ENCODE measurements around the gene ITGA6.

Gene ITGA6

GRCh38 chr2:172416447-172417058 lies 10.8 kb upstream of the ITGA6 start:
- DNase-seq: no peak

GRCh38 chr2:172420216-172420615 lies 7.2 kb upstream of the ITGA6 start:
- no peak for DNase-seq

- DNase-seq: peak; percentile 33
Measured at GRCh38 chr2:172423160-172423559, 4.2 kb upstream of the ITGA6 start.

GRCh38 chr2:172425336-172425735 lies 2.0 kb upstream of the ITGA6 start:
- no peak for DNase-seq

GRCh38 chr2:172426635-172427255 lies 641 bp upstream of the ITGA6 start:
- DNase-seq: no peak

- DNase-seq: peak; percentile 44
Measured at GRCh38 chr2:172427990-172428831, 825 bp downstream of the ITGA6 start.

- no peak for DNase-seq
Measured at GRCh38 chr2:172428832-172429210, 1.4 kb downstream of the ITGA6 start.

GRCh38 chr2:172429301-172429968 lies 2.0 kb downstream of the ITGA6 start:
- no peak for DNase-seq

- DNase-seq: no peak
Measured at GRCh38 chr2:172430027-172430426, 2.6 kb downstream of the ITGA6 start.

- no peak for DNase-seq
Measured at GRCh38 chr2:172430678-172431077, 3.3 kb downstream of the ITGA6 start.

- no peak for DNase-seq
Measured at GRCh38 chr2:172431463-172431862, 4.1 kb downstream of the ITGA6 start.

GRCh38 chr2:172431993-172432392 lies 4.6 kb downstream of the ITGA6 start:
- DNase-seq: no peak

GRCh38 chr2:172433144-172433543 lies 5.8 kb downstream of the ITGA6 start:
- DNase-seq: no peak

GRCh38 chr2:172434821-172435605 lies 7.6 kb downstream of the ITGA6 start:
- no peak for DNase-seq

GRCh38 chr2:172435606-172435911 lies 8.2 kb downstream of the ITGA6 start:
- DNase-seq: no peak

- DNase-seq: no peak
Measured at GRCh38 chr2:172436889-172437288, 9.5 kb downstream of the ITGA6 start.

- peak; percentile 70 for DNase-seq
Measured at GRCh38 chr2:172437419-172438341, 10.3 kb downstream of the ITGA6 start.

- DNase-seq: no peak
Measured at GRCh38 chr2:172438741-172439508, 11.5 kb downstream of the ITGA6 start.

- DNase-seq: no peak
Measured at GRCh38 chr2:172439509-172439860, 12.1 kb downstream of the ITGA6 start.

- DNase-seq: no peak
Measured at GRCh38 chr2:172439911-172440310, 12.5 kb downstream of the ITGA6 start.

- DNase-seq: peak; percentile 49
Measured at GRCh38 chr2:172440795-172441194, 13.4 kb downstream of the ITGA6 start.

Data from activated CD4-positive, alpha-beta T cell treated with anti-CD3 and anti-CD28 coated beads, Interleukin-10, Interleukin-2, amounts not matched to agents 100 ng/mL and 50 ng/mL, durations not matched to agents 16 hours and 8 hours (primary cell).